Suppressor macrophage treated with lipopolysaccharide for 1 hour (primary cell): ENCODE measurements around the gene SEC16A.
"Not testable (repeated sequence)": the region's sequence is repeated elsewhere in the genome, so short reads cannot be mapped to it uniquely, and the experiment has no call there.

ENCODE experiments used
- DNase-seq, 3 donors: peaks; one replicate each; pipeline ENCODE4 v3.0.0-alpha.2; 2020 to 2022

SEC16A gene

DNA sequence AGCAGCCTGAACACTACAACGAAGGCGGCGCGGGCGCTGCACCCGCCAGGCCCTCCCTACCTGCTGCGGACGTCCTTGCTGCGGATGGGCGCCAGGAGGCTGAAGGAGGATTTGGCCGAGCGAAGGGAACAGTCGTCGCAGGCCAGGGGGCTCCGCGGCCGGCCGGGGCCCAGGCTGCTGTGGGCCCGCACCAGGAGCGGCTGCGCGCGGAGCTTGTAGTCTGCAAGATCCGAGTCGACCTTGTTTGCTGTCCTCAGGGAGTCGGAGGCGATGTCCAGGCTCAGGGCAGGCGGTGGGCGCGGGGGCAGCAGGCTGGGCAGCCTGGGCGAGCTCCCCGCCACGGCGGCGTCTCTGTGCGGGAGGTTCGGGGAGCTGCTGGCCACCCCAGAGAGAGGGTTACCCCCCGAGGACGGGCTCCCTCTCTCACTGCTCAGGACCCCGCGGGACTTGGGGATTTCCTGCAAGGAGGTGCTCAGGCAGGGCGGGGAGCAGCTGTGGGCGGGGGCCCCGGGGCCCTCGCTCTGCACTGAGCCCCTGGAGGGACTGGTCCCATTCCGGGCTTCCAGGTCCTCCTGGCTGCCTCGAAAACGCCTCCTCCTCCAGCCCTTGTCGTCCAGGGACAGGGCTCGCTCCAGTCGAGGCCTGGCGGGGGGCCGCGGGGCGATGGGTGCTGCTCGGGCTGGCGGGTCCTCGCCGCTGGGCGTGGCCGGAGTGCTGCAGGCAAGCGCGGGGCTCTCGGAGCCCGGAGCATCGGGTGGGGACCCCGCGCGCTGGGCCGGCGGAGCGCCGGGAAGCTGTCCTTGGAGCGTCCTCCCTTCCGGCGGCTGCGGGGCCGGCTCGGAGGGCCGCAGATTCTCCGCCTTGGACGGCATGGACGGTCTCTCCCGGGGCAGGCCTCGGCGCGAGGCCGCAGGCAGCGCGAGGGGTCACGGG lies 44.0 kb downstream of the SEC16A start:
- peak; percentile 31 to 59 (median 41) for DNase-seq

DNA sequence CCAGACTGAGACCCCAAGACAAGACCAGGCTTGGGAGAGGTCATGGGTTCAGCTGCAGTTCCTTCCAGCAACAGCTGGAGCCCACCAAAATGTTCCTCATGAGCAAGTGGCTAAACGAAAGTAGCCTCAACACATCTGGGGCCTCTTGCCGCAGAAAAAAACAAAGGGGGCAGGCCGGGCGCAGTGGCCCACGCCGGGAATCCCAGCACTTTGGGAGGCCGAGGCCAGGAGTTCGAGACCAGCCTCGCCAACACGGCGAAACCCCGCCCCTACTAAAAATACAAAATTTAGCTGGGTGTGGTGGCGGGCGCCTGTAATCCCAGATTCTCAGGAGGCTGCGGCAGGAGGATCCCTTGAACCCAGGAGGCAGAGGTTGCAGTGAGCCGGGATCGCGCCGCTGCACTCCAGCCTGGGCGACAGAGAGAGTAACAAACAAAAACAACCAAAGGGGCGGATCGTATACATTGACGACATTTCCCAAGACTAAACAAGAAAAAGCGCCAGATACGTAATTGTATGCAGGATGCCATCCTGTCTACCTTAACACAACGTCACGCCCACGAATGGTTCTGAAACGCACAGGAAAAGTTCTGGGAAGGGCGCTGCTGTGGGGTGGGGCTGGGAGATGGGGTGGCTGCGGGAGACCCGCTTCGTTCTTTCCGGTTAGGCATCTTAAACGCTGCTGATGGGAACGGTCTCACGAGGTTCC lies 44.8 kb downstream of the SEC16A start:
- DNase-seq: no peak

DNA sequence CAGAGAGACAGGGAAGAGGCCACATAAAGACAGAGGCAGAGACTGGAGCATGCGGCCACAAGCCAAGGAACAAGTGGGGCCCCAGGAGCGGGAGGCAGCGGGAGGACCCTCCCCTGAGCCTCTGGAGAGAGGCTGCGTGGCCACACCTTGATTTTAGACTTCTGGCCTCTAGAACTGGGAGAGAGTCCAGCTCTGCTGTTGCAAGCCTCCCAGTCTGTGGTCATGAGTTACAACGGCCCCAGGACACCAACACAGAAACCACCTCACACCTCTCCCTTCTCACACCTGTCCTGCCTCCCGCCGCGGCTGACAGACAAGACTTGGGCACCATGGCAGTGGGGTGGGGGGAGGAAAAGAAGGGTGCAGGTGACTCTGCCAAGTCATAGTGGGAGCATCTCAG lies 45.4 kb downstream of the SEC16A start:
- no peak for DNase-seq

DNA sequence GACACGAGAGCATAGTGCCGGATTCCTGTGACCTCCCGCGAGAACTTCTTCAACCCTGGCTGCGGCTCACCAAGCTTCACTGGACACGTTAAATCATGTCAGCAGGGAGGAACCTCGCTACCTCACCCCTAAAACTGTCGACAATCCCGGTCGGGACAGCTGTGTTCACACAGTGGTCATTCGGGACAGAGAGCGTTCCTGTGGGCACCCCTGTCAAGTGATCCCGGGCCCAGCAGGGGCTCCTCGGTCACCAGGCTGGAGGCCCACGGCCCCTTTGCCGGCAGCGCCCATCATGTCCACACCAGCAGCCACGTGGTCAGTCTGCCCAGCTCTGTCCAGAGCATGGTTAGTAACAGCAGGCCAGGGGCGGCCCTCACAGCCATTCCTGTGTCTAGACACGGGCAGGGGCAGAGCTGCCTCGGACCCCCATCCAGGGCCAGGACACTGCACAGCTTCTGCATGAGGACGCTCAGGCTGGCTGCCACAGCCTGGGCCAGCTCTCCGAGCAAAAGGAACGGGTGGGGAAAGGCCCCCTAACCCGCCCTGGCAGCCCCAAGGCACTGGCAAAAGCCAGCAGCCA lies 46.7 kb downstream of the SEC16A start:
- no peak for DNase-seq

DNA sequence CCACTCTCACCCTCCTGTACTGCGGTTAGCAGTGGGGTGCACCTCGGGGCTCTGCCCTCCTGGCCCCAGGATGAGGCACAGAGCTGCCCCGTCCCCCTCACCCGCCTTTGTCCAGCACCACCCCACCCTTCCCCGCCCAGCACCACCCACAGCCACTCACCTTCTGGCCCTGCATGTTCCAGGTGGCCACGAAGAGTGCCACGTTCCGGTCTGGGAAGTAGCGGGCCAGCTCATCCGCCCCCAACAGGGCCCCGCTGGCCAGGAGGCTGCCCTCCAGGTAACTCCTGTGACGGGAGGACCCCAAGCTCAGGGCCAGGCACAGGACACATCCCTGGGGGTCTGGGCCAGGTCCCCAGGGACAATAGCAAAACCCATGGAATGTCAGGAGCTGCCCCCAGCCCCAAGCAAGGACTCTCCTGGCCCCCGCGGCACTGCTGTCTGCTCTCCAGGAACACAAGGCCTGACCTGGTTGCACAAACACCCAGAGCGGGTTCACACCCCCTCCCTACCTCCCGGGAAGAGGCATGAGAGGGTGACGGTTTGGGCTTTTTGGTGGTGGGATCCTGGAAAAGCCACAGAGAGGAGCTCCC lies 48.2 kb downstream of the SEC16A start:
- no peak for DNase-seq

DNA sequence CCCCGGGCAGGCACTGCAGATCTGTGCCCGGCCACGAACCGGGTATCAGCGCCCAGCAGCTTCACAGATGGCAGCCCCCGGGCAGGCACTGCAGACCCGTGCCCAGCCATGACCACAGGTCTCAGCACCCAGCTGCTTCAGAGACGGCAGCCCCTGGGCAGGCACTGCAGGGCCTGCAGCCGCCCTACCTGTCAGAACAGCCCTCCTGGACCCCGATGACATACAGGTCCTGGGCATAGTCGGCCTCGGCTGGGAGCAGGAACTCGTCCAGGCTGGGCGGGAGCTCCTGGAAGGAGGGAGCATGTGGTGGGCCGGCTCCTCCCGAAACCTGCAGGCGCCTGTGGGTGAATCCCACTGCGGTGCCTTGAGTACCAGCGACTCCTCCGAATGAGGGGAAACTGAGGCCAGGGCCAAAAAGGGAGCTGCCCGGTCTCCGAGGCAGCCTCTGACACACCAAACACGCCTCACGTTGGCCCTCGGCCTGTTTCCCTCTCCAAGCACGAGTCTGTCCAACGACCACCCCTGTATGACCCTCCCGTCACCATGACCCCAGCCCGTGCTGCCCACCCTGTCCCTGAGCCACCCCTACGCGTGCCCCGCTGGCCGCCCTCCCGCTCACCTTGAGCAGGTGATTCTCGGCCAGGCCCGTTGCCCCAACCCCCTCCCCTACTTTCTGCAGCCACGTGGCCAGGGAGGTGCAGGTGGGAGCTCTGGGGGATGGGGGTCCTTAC lies 48.8 kb downstream of the SEC16A start:
- DNase-seq: no peak

DNA sequence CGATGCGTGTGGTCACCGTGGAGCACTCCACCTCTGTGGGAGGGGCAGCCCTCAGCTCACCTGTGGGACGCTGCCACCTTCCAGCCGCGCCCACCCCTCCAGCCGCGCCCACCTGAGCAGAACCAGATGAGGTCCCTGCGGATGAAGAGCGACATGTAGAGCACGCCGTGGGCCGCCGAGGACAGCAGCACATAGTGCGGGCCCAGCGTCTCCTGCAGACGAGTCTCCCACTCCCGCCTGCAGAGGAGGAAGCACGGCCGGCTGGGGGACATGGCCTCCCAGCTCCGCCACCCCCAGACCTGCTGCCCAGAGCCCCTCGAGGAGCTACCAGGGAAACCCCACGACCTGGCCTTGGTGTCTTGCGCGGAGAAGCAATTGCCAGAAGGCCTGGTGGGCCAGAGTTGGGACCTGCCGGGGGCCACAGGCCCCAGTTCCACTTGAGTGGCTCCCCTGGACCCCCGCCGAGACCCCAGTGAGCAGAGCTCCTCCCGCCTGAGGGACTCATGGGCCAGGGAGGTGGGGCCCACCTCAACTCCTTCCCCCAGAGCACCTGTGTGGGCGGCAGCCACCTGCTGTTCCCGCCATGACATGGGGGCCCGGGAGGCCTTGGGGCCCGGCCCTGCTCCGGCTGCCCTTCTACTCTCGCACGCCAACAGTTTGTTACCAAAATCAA lies 49.7 kb downstream of the SEC16A start:
- no peak for DNase-seq

DNA sequence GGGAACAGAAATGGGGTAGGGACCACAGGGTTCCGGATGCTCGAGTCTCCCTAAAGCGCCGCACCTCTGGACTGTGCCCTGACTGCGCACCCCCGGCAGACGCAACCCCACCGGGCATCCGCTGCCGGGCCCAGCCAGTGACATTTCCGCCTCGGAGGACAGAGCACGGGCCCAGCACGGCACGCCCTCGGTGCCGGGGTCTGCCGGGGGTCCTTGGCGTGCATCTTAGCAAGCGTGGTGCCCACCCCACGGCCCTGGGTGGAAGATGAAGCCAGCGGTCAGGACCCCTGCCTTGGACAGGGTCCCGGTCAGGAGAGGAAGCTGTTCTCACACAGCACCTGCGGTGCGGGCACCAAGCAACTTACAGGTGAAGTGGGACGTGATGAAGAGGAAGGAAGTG lies 50.2 kb downstream of the SEC16A start:
- DNase-seq: no peak

DNA sequence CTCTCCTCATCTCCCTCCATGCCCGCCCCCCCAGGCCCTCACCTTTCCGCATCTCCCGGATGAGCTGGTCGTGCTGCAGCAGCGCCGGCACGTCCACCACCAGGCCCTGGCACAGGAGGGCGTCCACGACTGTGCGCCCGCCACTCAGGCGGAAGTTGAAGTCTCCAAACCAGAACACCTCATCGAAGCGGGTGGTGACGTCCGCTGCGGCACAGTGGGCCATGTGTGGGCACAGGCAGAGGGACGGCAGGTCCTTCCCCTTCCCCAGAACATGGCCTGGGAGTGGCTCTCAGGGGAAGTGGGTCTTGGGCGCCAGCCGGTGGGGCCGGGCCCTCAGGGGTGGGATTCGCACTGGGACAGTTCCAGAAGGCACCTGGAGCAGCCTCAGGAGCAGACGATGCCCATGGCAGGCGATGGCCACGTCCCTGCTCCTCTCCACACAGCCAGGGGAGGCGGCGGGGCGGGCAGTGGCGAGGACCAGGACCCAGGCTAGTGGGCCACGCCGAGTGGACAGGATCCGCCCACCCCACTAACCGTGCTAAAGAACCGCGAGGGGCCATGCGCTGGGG lies 51.0 kb downstream of the SEC16A start:
- no peak for DNase-seq

DNA sequence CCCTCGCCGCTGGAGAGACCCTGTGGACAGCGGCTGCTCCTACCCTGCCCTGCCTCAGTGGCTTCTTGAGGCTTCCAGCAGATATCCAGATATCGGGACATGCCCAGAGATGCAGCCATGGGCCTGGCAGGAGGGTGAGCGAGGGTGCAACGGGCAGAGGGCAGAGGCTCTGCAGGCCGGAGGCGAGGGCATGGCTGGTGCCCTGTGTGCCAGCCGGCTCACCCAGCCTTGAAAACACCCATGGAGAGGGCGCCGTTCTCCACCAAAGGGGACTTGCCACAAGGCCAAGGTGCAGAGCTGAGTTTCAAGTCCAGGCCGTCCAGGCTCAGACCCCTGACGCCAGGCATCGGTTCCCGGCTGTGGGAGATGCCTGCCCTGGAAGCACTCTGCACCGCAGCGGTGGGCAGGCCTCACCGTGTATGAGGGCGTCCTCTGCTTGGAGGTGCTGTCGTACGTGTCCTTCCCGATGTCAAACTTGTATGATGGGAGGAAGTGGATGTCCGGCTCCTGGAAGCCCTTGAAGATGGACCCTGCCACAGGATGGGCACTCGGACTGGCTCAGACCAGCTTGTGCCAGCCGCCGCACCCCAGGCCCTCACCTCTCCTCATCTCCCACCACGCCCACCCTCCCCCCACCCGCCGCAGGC lies 52.1 kb downstream of the SEC16A start:
- no peak for DNase-seq

DNA sequence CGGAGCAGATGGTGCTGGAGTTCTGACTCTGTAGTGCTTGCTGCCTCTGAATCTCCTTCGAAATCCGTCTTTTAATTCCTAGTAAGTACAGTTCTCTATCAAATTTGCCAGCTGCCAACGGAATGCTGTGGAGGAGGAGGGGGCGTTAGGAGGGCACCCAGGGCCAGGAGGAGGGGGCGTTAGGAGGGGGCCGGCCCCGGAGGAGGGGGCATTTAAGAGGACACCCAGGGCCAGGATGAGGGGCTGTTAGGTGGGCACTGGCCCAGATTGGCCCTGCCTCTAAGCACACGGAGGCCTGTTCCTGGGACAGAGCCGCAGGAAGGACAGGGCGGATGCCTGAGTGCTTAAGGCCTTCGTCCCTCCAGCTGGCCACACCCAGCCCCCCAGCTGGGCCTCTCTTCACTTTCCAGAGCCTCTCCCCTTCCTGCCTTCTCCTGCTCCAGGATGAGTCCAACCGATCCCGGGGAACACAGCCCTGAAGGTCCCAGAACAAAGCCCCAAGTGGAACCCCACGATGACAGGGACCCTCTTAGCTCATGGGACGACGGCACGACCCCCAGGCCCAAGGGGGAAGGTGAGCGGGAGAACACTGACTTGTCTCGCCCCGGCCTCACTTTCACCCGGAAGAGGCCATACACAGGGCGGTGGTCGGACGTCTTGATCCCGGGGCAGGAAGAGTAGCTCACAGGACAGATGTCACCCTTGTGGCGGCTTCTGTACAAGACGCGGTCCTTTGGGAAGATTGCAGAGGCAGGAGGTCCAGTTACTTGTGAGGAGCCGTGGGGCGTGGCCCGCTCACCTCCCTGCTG lies 53.0 kb downstream of the SEC16A start:
- no peak for DNase-seq

DNA sequence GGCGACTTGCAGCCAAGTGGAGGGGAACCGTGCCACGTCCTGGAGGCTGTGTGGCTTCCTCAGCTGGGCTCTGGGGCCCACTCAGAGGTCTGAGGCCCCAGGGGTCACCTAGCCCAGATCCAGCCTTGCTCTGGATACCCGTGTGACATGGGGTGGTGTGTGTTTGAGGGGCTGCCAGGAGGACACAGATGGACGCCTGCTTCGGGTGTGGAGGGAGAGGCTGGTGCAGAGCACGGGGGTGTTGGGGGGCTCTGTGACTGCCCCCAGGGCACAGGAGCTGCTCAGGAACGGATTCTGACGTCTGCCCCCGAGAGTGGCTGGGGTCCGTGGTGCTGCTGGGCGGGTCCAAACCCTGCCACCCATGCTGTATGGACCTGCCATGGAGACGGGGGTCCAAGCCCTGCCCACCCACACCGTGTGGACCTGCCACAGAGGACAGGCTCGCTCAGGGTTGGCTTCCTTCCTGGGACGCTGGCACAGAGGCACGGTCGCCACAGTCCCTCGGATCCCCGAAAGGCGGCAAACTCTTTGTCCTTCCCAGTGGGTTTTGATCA lies 53.7 kb downstream of the SEC16A start:
- DNase-seq: no peak

DNA sequence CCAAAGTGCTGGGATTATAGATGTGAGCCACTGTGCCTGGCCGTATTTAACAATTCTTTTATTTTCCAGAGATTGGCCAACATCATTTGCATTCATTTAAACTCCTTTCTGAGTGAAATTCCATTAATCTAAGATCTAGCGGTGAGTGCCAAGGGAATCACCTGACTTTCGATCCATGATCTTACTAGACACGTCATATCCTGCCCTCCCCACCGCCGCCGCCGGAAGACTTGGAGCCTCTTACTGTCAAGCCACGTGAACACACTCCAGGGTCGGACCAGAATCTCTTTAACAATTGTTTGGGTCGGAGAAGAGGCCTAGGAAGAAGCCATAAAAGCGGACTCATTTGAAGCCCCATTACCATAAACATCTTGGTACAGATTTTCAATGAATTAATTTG lies 56.1 kb downstream of the SEC16A start:
- no peak for DNase-seq

DNA sequence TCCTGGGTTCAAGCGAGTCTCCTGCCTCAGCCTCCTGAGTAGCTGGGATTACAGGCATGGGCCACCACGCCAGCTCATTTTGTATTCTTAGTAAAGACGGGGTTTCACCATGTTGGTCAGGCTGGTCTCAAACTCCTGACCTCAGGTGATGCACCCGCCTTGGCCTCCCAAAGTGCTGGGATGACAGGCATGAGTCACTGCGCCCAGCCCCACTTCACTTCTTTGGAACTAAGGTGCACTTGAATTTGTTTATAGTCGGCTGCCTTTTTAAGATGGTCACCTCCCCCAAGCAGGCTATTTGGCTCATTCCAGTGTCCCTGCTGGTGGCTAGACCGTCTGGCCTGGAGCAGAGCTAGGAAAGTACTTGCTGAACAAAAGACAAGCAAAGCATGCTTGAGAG lies 57.5 kb downstream of the SEC16A start:
- not testable (repeated sequence) for DNase-seq

DNA sequence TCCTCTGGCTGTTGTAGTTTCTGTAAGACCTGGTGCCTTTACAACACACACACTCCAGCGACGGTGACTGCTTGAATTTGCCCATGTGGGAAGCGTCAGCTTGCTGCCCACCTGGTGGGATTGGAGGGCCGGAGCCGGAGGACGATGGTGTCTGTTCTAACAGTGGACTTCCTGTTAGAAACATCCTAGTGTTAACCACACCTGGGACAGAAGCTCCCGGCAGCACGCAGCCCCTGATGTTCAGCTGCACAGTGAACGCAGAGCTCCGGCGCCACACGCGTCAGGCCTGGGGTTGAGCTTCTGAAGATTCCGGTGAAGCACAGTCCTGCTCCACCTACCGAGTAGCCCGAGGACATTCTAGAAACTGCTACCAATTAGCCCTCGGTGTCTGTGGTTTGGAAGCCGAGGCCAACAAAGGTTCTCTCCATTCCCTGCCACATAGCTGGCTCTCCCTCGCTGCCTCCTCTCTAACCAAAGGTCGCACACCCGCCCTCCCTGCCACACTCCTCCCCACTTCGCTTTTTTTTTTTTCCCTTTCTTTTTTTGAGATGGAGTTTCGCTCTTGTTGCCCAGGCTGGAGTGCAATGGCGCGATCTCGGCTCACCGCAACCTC lies 58.0 kb downstream of the SEC16A start:
- no peak for DNase-seq

DNA sequence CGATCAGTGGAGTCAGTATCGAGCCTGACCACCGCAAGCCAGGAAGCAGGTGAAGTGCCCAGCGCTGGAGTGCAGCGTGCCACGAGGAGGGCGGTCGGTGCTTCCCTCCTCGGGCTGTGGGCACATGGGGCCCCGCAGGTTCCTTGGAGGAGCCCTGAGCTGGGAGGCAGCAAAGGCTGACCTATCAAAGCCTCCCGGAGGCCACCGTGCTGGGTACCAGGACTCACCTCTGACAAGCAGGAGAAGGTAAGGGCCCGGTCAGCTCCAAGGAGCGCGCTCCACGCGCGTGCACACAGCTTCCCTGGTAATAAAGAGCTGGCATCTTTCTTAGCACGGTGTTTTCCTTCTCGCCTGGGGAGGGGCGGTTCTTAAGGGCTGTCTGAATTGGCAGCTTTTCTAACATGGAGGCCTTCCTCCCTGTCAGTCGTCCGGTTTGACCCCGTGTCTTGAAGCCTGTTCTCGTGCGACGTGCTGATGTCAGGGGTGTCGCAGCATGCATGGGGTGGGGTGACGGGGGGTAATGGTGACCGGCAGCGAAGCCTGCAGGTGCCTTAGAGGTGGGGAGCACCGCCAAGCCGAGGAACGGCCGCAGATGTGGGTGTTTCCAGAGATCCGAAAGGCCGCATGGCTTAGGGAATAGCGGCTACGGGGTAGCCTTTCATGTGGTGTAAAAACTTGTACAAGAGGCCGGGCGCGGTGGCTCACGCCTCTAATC lies 59.3 kb downstream of the SEC16A start:
- no peak for DNase-seq

DNA sequence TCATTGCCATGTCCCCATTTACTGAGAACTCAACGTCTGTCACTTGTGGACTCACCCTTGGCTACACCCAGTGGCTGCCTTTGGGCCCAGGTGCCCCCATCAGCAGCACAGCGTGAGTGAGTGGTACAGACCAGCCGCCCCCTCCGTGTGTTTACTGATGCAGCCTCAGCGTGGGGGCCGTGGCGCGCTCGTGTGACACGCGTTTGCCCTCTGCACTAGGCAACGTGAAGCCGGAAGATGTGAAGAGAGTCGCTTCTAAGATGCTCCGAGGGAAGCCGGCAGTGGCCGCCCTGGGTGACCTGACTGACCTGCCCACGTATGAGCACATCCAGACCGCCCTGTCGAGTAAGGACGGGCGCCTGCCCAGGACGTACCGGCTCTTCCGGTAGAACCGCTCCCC lies 60.0 kb downstream of the SEC16A start:
- no peak for DNase-seq

DNA sequence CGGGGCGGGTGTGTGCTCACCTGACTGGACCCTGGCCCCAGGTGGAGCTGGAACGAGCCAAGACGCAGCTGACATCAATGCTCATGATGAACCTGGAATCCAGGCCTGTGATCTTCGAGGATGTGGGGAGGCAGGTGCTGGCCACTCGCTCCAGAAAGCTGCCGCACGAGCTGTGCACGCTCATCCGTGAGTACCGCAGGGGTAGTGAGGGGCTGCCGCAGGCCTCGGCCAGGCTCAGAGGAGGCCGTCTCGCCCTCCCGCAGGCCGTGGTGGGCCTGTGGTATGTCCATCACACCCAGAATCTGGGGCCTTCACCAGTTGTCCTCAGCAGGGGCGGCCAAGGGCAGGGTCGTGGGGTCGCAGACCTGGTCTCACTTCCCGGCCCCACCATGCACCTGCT lies 61.0 kb downstream of the SEC16A start:
- no peak for DNase-seq

DNA sequence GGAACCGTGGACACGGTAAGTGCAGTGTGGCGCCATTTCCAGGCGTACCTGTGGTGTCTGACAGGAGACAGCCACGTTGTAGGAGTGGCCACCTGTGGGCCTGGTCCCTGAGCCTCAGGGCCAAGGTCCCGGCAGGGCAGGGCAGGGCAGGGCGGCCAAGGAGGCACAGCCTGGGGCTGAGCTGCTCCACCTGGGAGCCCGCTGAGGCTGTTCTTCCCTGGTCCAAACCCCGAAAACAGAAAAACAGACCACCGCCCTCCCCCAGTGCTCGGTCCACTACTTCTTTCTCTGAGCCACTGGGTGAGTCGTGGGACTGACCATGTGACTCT lies 63.8 kb downstream of the SEC16A start:
- no peak for DNase-seq
